ENCODE measurements around the gene SIX4. TPM values are rescaled to one million over a fixed set of nuclear protein-coding genes. Genes with fewer than 3 reads are reported as not detected.

Gene SIX4
- total RNA-seq, 6 experiments from 2014 or later: 0.04 to 0.43 (median 0.23) TPM; not detected in 1

DNA sequence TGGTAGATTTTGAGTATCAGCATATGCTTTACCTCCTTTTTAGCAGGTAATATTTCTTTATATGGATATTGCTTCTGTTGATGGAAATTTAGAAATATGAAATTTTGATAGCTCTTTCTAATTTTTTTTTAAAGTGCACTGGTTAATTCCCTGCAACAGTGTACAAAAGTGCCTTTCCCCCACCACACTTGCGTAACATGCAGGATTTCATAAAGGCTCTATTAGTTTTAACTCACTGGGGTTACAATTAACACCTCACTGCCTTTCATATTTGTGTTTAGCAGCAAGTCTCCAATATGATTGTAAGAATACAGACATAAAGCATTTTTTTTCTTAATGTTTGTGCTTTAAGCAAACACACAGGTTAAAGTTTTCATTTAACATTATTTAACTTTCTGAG lies 36.1 kb upstream of the SIX4 start:
- Histone ChIP-seq H3K27ac (no peak overlapping the region), H3K9me3 (no peaks in the 10 kb centered on the region), H3K4me3 (no peak overlapping the region), H3K4me1 (no peaks in the 10 kb centered on the region), H3K27me3 (no peaks in the 10 kb centered on the region), H3K36me3 (no peaks in the 10 kb centered on the region)
- 75% methylated on average over 1 of the region's 1 CpG for WGBS (ENCODE audit: insufficient coverage, low coverage, low lambda C conversion rate, missing lambda C conversion rate)
- intact Hi-C loops (cut with DNase I): no loop called here
- TF ChIP-seq POLR2A (IDR thresholded peaks at IDR 0.05): no peak
- TF ChIP-seq, protein P1, sequence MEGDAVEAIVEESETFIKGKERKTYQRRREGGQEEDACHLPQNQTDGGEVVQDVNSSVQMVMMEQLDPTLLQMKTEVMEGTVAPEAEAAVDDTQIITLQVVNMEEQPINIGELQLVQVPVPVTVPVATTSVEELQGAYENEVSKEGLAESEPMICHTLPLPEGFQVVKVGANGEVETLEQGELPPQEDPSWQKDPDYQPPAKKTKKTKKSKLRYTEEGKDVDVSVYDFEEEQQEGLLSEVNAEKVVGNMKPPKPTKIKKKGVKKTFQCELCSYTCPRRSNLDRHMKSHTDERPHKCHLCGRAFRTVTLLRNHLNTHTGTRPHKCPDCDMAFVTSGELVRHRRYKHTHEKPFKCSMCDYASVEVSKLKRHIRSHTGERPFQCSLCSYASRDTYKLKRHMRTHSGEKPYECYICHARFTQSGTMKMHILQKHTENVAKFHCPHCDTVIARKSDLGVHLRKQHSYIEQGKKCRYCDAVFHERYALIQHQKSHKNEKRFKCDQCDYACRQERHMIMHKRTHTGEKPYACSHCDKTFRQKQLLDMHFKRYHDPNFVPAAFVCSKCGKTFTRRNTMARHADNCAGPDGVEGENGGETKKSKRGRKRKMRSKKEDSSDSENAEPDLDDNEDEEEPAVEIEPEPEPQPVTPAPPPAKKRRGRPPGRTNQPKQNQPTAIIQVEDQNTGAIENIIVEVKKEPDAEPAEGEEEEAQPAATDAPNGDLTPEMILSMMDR (IDR thresholded peaks at IDR 0.05): no peak
- ATAC-seq (no peak), DNase-seq (no peak)

DNA sequence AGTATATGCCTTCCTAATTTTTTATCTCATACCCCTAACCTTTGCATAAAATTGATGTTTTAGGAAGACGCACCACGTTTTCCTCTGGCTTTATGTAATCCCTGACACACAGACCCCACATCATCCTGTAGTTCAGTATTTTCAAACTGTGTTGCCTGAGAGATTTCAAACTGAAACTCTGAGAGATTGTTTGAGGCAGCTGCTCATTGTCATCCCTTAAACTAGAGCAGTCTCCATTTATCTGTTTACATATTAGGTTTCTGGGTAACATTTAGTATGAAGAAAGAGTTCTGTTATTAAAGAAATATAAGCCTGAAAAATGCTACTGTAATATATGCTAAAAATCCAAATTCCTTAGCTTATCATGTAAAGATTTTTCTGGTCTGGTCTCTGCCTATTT lies 34.7 kb upstream of the SIX4 start:
- no peak for DNase-seq

DNA sequence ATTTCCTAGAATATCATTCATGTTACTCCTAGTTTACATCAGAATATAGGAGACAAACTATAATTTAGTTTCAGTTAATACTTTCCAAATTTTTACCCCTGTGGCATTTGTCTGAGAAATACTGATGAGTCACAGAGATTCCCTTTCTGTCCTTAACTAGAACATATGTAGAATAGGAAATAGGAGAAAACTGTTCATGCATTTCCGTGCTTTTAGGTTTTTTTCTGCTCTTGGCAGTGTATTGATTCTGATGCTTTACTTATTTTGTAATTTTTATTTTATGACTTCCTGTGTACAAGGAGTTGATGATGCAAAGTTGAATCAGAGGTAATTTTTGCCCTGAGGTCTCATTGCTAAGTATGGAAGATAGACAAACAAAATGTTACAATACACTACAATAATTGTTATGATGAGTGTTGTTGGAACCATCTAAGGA lies 33.4 kb upstream of the SIX4 start:
- intact Hi-C loops (cut with DNase I): no loop called here
- H3K36me3 ChIP-seq: no peaks in the 10 kb centered on the region
- H3K4me1 ChIP-seq: no peaks in the 10 kb centered on the region
- DNase-seq (no peak), ATAC-seq (no peak)
- H3K27me3 ChIP-seq: no peaks in the 10 kb centered on the region
- no peaks in the 10 kb centered on the region for H3K9me3 ChIP-seq
- H3K27ac ChIP-seq: no peak overlapping the region
- TF ChIP-seq, protein P1 (IDR thresholded peaks at IDR 0.05): no peak
- TF ChIP-seq POLR2A (IDR thresholded peaks at IDR 0.05): no peak
- WGBS (ENCODE audit: insufficient coverage, low coverage, low lambda C conversion rate, missing lambda C conversion rate): 78% methylated on average over 1 of the region's 1 CpG
- no peak overlapping the region for H3K4me3 ChIP-seq

More for the DNA sequence above, 34.7 kb upstream of the SIX4 start:
- Histone ChIP-seq H3K4me3 (no peak overlapping the region), H3K27ac (no peak overlapping the region), H3K27me3 (no peaks in the 10 kb centered on the region), H3K9me3 (no peaks in the 10 kb centered on the region), H3K4me1 (no peaks in the 10 kb centered on the region), H3K36me3 (no peaks in the 10 kb centered on the region)
- no peak for ATAC-seq
- 62% methylated on average over 2 of the region's 2 CpGs for whole genome bisulfite sequencing (ENCODE audit: insufficient coverage, low coverage, low lambda C conversion rate, missing lambda C conversion rate)
- no peak for TF ChIP-seq POLR2A (IDR thresholded peaks at IDR 0.05)
- TF ChIP-seq, protein P1 (IDR thresholded peaks at IDR 0.05): no peak
- intact Hi-C loops (cut with DNase I): no loop called here

DNA sequence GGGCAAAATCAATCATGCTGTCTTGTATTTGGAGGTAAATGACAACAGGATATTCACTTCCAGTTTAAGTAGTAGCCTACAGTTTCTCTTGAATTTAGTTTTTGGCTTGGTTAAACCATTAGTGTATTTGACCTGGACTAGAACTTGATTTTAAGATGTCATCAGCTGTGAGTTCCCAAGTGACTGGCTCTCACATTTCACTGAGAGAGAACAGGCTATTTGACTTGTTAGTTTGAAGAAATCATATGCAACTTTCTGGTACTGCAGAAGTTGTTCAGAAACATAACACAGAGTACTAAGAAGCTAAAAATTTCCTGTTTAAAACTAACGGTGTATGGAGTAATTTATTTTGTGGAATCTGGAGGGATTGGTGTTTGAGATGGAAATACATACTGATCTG lies 32.7 kb upstream of the SIX4 start:
- DNase-seq (no peak), ATAC-seq (no peak)
- intact Hi-C loops (cut with DNase I): no loop called here
- H3K9me3 ChIP-seq: no peaks in the 10 kb centered on the region
- H3K4me3 ChIP-seq: no peak overlapping the region
- no peaks in the 10 kb centered on the region for H3K36me3 ChIP-seq
- 45% methylated on average over 1 of the region's 1 CpG for WGBS (ENCODE audit: insufficient coverage, low coverage, low lambda C conversion rate, missing lambda C conversion rate)
- no peaks in the 10 kb centered on the region for H3K4me1 ChIP-seq
- no peak overlapping the region for H3K27ac ChIP-seq
- H3K27me3 ChIP-seq: no peaks in the 10 kb centered on the region
- TF ChIP-seq POLR2A (IDR thresholded peaks at IDR 0.05): no peak
- TF ChIP-seq, protein P1 (IDR thresholded peaks at IDR 0.05): no peak
